ENCODE measurements around the gene LUC7L. TPM values are rescaled to one million over a fixed set of nuclear protein-coding genes. Genes with fewer than 3 reads are reported as not detected.
"Not testable (repeated sequence)": the region's sequence is repeated elsewhere in the genome, so short reads cannot be mapped to it uniquely, and the experiment has no call there.

LUC7L gene
- total RNA-seq, result 10 to 100 TPM; 76.0 to 82.0 (median 76.2) TPM

GRCh38 chr16:228852-229730, at the start of gene LUC7L:
TSS of gene LUC7L (minus strand) at chr16:229449. CDS start at chr16:229339, 110 bp downstream.
- Mint-ChIP-seq H3K4me3 (peak within 1 kb of the TSS; percentile 93), H3K36me3 (ENCODE audit: insufficient read depth) (peaks cover 18% of the 10 kb centered on the region), H3K4me1 (ENCODE audit: low read depth) (peaks cover 28% of the 10 kb centered on the region), H3K9me3 (no peaks in the 10 kb centered on the region), H3K27me3 (ENCODE audit: low read depth) (no peaks in the 10 kb centered on the region)
- ATAC-seq (peak; percentile 94), DNase-seq (peak; percentile 80)

DNA sequence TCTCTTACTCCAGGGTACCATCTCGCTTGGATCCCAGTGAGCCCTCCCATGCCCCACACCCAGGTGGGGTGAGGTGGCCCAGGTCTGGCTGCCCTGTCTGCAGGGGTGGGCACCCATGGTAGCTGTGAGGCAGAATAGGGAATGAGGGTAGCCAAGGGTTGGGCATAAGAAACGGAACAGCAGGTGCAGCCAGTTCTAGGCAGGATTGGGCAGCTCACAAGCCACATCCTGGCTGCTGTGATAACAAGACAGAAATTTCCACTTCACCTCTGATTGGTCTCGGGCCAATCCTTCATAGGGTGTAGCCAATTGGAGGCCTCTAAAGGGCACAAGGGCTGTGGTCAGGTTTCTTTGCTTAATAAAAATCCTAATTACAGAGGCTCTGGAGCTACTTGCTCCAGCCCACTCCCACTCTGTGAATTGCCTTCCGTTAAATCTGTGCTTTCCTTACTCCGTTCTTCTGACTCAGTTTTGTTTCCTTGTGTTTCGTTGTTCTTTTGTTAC, 49.7 kb upstream of the LUC7L start:
- Mint-ChIP-seq H3K9me3 (no peaks in the 10 kb centered on the region), H3K4me1 (ENCODE audit: low read depth) (peaks cover 9% of the 10 kb centered on the region), H3K27me3 (ENCODE audit: low read depth) (peaks cover 30% of the 10 kb centered on the region), H3K36me3 (ENCODE audit: insufficient read depth) (no peaks in the 10 kb centered on the region), H3K4me3 (no peak overlapping the region)
- DNase-seq (no peak), ATAC-seq (peak; percentile 57 to 72)

DNA sequence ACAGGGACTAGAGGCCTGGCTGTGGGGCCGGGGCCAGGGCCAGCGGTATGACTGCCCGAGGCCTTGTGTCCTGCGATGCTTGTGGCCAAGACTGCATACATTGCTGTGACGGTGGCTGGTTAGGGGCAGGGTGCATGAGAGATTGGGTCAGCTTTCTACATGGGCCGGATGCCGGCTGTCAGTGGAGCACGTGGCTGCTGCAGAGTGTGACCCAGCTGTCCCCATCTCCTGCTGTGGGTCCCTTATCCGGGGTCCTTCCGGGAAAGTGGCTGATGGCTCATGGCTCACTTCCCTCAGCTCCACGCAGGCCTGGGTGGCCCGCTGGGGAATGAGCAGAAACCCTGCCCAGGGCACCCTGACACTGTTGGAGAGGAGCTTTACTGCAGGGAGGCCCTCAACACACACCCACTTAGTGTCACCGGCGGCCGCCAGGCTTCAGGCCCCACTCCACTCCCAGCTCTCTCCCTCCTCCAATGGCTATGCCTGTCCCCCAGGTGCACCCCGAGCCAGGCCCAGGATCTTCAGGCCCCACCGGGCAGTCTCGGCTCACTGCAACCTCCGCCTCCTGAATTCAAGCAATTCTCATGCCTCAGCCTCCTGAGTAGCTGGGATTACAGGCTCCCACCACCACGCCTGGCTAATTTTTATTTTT, 47.3 kb upstream of the LUC7L start:
- H3K4me3 Mint-ChIP-seq, result peak overlapping the region; percentile 73
- no peak for DNase-seq
- no peak for ATAC-seq
- no peaks in the 10 kb centered on the region for H3K9me3 Mint-ChIP-seq
- peaks cover 28% of the 10 kb centered on the region for H3K27me3 Mint-ChIP-seq (ENCODE audit: low read depth)
- peaks cover 9% of the 10 kb centered on the region for H3K4me1 Mint-ChIP-seq (ENCODE audit: low read depth)
- H3K36me3 Mint-ChIP-seq (ENCODE audit: insufficient read depth), result no peaks in the 10 kb centered on the region

DNA sequence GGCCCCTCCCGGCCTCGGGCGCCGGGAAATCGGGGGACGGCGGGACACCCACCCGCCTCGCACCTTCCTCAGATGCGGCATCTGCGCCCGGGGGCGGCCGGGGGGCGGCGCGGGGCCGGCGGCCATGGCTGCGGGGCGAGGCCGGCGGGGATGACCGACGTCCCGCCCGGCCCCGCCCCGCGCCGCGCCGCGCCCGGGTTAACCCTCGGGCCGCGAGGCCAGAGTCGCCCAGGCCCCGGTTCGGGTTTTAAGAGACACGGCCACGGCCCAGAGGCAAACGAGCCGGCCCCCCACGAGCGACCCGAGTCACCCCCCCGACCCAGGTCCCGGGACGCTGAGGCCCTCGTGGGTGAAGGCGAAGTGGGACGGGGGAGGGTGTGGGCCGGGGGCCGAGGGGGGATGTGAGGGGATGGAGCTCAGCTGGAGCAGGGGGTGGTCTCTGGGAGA, 46.6 kb upstream of the LUC7L start, which contains the start of gene RGS11:
RGS11 (minus strand) TSS at position 159 of the 447 bp plus-strand sequence; CDS start at position 126, 33 bp downstream.
- Mint-ChIP-seq H3K36me3 (ENCODE audit: insufficient read depth) (no peaks in the 10 kb centered on the region), H3K9me3 (no peaks in the 10 kb centered on the region), H3K4me1 (ENCODE audit: low read depth) (peaks cover 9% of the 10 kb centered on the region), H3K4me3 (peak within 1 kb of the TSS; percentile 73), H3K27me3 (ENCODE audit: low read depth) (peaks cover 23% of the 10 kb centered on the region)
- ATAC-seq (no peak), DNase-seq (no peak)

- Mint-ChIP-seq H3K4me1 (ENCODE audit: low read depth) (peaks cover 9% of the 10 kb centered on the region), H3K27me3 (ENCODE audit: low read depth) (peaks cover 23% of the 10 kb centered on the region), H3K36me3 (ENCODE audit: insufficient read depth) (no peaks in the 10 kb centered on the region), H3K9me3 (no peaks in the 10 kb centered on the region), H3K4me3 (no peak overlapping the region)
- ATAC-seq, result peak; percentile 26 to 52
- no peak for DNase-seq
These were observed 45.9 kb upstream of the LUC7L start for GRCh38 chr16:275041-275641.

- H3K4me3 Mint-ChIP-seq, result no peak overlapping the region
- peaks cover 4% of the 10 kb centered on the region for H3K4me1 Mint-ChIP-seq (ENCODE audit: low read depth)
- DNase-seq (no peak), ATAC-seq (no peak)
- peaks cover 19% of the 10 kb centered on the region for H3K27me3 Mint-ChIP-seq (ENCODE audit: low read depth)
- H3K36me3 Mint-ChIP-seq (ENCODE audit: insufficient read depth), result no peaks in the 10 kb centered on the region
- no peaks in the 10 kb centered on the region for H3K9me3 Mint-ChIP-seq
These were observed 44.5 kb upstream of the LUC7L start for GRCh38 chr16:273547-274421.

DNA sequence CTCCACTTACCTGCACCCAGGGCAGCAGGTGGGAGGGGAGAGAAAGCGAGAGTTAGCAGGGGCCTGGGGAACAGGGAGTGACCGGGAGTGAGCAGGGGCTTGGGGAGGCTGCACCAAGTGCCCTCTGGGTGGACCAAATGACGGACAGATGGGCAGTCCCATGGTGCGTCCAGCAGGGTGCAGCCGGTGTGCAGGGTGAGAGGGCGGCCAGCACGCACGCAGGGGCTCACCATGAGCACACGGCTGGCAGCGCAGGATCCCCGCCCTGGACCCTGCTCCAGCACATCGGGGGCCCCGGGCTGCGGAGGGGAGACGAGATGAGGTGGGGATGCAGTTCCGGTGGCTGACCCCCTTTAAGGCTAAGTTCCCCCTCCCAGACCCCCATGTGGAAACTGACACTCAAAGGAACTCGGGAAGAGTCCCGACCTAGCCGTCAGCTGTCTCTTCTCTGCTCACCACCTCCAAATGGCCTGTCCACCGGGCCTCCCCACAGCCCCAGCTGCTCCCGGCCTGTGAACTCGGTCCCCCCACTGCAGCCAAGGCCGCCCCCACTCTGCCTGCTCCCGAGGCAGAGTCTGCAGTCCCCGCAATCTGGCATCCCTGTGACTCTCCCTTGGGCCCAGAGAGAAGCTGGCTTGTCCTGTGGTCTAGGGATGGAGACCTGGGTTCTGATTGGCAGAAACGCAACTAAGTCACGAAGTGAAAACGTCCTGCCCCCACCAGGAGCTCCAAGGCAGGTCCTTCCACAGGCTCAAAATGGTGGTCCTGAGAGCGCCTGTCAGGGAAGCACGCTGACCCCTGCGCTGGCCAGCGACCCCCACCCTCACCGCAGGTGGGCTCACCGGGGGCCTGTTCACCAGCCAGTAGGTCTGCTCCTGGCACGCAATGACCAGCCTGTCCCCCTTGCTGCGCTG, 43.6 kb upstream of the LUC7L start:
- no peaks in the 10 kb centered on the region for H3K9me3 Mint-ChIP-seq
- DNase-seq (no peak), ATAC-seq (no peak)
- no peaks in the 10 kb centered on the region for H3K36me3 Mint-ChIP-seq (ENCODE audit: insufficient read depth)
- H3K4me3 Mint-ChIP-seq, result no peak overlapping the region
- peaks cover 3% of the 10 kb centered on the region for H3K4me1 Mint-ChIP-seq (ENCODE audit: low read depth)
- peaks cover 15% of the 10 kb centered on the region for H3K27me3 Mint-ChIP-seq (ENCODE audit: low read depth)

DNA sequence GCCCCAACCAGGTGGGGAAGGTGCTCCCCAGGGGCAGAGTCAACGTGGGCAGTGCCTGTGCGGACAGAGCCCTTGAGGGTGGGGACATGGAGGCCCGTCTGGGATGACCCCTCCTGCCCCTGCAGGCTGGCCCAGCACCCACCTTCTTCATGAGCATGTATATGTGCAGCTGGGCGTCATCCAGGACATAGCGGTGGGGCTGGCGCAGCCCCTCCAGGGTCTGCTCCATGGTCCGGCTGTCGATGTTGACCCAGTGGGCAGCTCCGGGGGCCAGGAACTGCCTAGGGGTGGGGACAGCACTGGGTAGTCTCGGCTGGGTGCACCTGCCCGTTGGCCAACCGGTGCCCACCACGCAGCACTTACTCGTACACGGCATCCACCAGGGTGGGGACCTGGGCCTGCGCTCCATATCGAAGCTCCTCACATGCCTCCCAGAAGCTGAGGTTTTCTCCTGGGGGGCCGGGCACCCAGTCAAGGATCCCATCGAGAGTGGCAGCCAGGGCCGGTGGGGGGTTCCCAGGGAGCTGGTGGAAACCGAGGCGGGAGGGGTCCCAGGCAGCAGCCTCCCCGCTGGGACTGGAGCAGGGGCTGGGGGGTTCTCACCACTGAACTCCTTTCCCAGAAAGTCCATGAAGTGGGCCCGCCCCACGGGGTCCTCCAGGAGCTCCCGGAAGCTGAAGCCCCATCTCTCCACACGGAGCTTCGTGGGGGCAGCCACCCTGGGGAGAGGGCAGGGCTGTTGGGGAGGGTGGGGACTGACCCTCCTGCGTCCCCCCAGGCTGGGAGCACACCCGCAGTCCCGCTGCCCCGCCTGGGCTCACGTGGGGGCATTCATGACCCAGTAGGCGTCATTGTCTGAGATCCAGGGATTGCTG, 41.4 kb upstream of the LUC7L start:
- no peak for ATAC-seq
- Mint-ChIP-seq H3K9me3 (no peaks in the 10 kb centered on the region), H3K4me3 (no peak overlapping the region), H3K4me1 (ENCODE audit: low read depth) (peaks cover 4% of the 10 kb centered on the region), H3K27me3 (ENCODE audit: low read depth) (peaks cover 1% of the 10 kb centered on the region), H3K36me3 (ENCODE audit: insufficient read depth) (no peaks in the 10 kb centered on the region)
- DNase-seq, result no peak

DNA sequence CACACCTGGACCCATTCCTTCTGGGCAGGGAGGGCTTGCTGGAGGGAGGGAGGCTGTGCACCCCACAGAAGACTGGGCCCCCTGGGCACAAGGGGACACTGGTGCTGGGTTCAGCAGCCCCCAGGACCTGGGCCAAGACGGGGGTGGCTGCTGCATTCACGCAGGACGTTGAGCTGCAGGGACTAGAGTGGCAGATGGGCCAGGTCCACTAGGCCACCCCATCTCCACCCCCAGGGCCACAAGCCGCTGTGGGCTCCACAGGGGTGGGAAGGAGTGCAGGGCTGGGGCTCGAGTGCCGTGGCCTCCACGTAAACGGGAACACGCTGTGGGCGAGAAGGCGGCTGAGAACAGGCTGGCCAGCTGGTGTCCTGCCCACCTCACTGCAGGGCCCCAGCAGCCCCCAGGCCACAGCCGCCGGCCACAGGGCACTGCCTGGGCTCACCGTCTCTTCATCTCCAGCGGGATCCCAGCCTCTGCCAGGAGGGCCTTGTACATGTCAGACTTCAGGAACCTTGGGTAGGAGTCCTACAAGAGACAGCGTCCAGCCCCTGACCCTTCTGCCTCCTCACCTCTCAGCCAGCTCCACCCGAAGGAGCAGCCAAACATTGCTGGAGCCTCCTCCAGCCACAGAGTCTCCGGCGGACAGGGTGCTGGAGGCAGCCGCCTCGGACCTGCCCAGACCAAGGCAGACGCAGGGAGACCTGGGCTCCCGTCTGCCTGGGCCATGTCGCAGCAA, 40.0 kb upstream of the LUC7L start:
- no peaks in the 10 kb centered on the region for H3K36me3 Mint-ChIP-seq (ENCODE audit: insufficient read depth)
- ATAC-seq (no peak), DNase-seq (no peak)
- peaks cover 4% of the 10 kb centered on the region for H3K4me1 Mint-ChIP-seq (ENCODE audit: low read depth)
- H3K9me3 Mint-ChIP-seq, result no peaks in the 10 kb centered on the region
- no peak overlapping the region for H3K4me3 Mint-ChIP-seq
- peaks cover 1% of the 10 kb centered on the region for H3K27me3 Mint-ChIP-seq (ENCODE audit: low read depth)

DNA sequence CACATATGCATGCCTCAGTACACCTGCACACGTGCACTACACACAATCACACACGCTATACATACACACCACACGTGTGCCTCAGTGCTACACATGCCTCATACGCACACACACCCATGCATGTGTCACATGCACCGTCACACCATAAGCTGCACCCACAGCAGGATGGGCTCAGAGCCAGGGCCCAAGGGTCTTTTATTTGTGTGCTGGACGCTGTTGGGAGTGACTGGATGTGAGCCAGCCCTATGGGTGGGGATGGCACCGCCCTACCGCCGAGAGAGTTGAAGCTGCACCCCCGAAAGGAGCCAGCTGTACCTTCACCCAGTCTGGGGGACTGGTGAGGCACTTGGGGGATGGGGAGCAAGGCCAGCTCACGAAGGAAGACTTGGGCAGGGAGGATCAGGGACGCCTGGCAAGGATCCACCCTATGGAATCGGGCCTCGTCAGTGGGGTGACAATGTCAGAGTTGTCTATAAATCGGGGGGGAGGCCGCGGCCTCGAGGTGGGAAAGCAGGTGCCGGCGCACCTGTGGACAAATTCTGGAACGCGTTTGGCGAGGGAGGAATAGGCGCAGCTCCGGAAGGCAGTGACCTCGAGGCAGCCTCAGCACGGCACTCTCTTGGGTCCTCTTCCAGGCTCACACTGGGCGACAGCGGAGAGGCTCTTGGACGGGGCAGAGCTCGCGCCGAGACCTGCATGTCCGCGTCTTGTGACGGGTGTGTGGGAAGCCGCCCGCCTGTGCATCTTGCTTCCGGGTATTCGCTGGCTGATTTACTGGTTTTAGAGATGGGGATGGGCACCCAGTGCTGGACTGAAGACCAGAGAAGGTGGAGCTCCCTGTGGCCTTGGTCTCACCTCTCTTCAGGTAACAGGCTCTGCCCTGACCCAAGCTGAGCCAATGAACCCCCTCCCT, 39.1 kb upstream of the LUC7L start:
- Mint-ChIP-seq H3K4me3 (no peak overlapping the region), H3K4me1 (ENCODE audit: low read depth) (peaks cover 4% of the 10 kb centered on the region), H3K27me3 (ENCODE audit: low read depth) (peaks cover 1% of the 10 kb centered on the region), H3K36me3 (ENCODE audit: insufficient read depth) (no peaks in the 10 kb centered on the region), H3K9me3 (no peaks in the 10 kb centered on the region)
- ATAC-seq, result no peak
- no peak for DNase-seq

DNA sequence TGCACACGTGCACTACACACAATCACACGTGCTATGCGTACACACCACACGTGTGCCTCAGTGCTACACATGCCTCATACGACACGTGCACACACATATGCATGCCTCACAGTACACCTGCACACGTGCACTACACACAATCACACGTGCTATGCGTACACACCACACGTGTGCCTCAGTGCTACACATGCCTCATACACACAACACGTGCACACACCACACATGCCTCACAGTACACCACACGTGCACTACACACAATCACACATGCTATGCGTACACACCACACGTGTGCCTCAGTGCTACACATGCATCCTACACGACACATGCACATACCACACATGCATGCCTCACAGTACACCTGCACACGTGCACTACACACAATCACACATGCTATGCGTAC, 38.3 kb upstream of the LUC7L start:
- not testable (repeated sequence) for DNase-seq; H3K27me3 Mint-ChIP-seq (ENCODE audit: low read depth); ATAC-seq; H3K4me1 Mint-ChIP-seq (ENCODE audit: low read depth); H3K4me3 Mint-ChIP-seq; H3K9me3 Mint-ChIP-seq; H3K36me3 Mint-ChIP-seq (ENCODE audit: insufficient read depth)
